Liver (tissue), 3 donors: ENCODE measurements around the gene CLMN.

Source experiments
- EGR1 ChIP-seq, 2 donors: IDR thresholded peaks; 2 replicates each; pipeline ENCODE4 v1.6.1; 2016 to 2018; ENCODE audit warnings: antibody characterized with exemption in 2 of 2, low read depth in 2 of 2
- FOXA1 ChIP-seq: IDR thresholded peaks from 2 replicates; pipeline ENCODE4 v1.6.1; 2016; ENCODE audit warnings: antibody characterized with exemption
- FOXA2 ChIP-seq: IDR thresholded peaks from 2 replicates; pipeline ENCODE4 v1.6.1; 2016; ENCODE audit warnings: antibody characterized with exemption
- GABPA ChIP-seq, 2 donors: IDR thresholded peaks in 1 of 2; conservative IDR thresholded peaks in 1 of 2; 2 replicates each; pipeline ENCODE4 v1.6.1; 2016; ENCODE audit warnings: antibody characterized with exemption in 2 of 2, mild to moderate bottlenecking in 1 of 2, moderate library complexity in 1 of 2
- HNF4G ChIP-seq: IDR thresholded peaks from 2 replicates; pipeline ENCODE4 v1.6.1; 2016; ENCODE audit warnings: antibody characterized with exemption
- RAD21 ChIP-seq, 2 donors: IDR thresholded peaks; 2 replicates each; pipeline ENCODE4 v1.6.1; 2016; ENCODE audit warnings: antibody characterized with exemption in 2 of 2, mild to moderate bottlenecking in 2 of 2
- TAF1 ChIP-seq: conservative IDR thresholded peaks from 2 replicates; pipeline ENCODE4 v1.6.1; 2016; ENCODE audit warnings: antibody characterized with exemption, mild to moderate bottlenecking
- YY1 ChIP-seq: IDR thresholded peaks from 2 replicates; pipeline ENCODE4 v1.6.1; 2016; ENCODE audit warnings: antibody characterized with exemption, mild to moderate bottlenecking
- TF ChIP-seq, protein P1 (sequence below): fragments of 150-350 bp; IDR thresholded peaks from 2 replicates; pipeline ENCODE4 v1.5.1; 2017; ENCODE audit warnings: improper control_type of control experiment, low read depth, low read length; ENCODE audit not compliant: missing input control
- TF ChIP-seq, protein P2 (sequence below): IDR thresholded peaks from 2 replicates; pipeline ENCODE4 v1.6.1; 2016; ENCODE audit warnings: antibody characterized with exemption
- TF ChIP-seq, protein P3 (sequence below): IDR thresholded peaks from 2 replicates; pipeline ENCODE4 v1.6.1; 2016; ENCODE audit warnings: antibody characterized with exemption
- TF ChIP-seq, protein P4 (sequence below): IDR thresholded peaks from 2 replicates; pipeline ENCODE4 v1.6.1; 2016; ENCODE audit warnings: antibody characterized with exemption, mild to moderate bottlenecking
- donor health status: healthy.
- donor health status: healthy.

- TF ChIP-seq, protein P1, sequence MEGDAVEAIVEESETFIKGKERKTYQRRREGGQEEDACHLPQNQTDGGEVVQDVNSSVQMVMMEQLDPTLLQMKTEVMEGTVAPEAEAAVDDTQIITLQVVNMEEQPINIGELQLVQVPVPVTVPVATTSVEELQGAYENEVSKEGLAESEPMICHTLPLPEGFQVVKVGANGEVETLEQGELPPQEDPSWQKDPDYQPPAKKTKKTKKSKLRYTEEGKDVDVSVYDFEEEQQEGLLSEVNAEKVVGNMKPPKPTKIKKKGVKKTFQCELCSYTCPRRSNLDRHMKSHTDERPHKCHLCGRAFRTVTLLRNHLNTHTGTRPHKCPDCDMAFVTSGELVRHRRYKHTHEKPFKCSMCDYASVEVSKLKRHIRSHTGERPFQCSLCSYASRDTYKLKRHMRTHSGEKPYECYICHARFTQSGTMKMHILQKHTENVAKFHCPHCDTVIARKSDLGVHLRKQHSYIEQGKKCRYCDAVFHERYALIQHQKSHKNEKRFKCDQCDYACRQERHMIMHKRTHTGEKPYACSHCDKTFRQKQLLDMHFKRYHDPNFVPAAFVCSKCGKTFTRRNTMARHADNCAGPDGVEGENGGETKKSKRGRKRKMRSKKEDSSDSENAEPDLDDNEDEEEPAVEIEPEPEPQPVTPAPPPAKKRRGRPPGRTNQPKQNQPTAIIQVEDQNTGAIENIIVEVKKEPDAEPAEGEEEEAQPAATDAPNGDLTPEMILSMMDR, result no peak
- TF ChIP-seq TAF1 (no peak), YY1 (no peak), RAD21 (IDR thresholded peaks at IDR 0.05) (no peak), GABPA (IDR thresholded peaks at IDR 0.05 in 1 of 2, conservative IDR thresholded peaks at IDR 0.05 in 1 of 2) (no peak), FOXA2 (no peak), FOXA1 (no peak), EGR1 (IDR thresholded peaks at IDR 0.05; ENCODE audit: low read depth in 2 of 2) (no peak), HNF4G (no peak)
- TF ChIP-seq, protein P2, sequence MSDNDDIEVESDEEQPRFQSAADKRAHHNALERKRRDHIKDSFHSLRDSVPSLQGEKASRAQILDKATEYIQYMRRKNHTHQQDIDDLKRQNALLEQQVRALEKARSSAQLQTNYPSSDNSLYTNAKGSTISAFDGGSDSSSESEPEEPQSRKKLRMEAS, result no peak
- TF ChIP-seq, protein P3, sequence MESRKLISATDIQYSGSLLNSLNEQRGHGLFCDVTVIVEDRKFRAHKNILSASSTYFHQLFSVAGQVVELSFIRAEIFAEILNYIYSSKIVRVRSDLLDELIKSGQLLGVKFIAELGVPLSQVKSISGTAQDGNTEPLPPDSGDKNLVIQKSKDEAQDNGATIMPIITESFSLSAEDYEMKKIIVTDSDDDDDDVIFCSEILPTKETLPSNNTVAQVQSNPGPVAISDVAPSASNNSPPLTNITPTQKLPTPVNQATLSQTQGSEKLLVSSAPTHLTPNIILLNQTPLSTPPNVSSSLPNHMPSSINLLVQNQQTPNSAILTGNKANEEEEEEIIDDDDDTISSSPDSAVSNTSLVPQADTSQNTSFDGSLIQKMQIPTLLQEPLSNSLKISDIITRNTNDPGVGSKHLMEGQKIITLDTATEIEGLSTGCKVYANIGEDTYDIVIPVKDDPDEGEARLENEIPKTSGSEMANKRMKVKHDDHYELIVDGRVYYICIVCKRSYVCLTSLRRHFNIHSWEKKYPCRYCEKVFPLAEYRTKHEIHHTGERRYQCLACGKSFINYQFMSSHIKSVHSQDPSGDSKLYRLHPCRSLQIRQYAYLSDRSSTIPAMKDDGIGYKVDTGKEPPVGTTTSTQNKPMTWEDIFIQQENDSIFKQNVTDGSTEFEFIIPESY, result no peak
- TF ChIP-seq, protein P4, sequence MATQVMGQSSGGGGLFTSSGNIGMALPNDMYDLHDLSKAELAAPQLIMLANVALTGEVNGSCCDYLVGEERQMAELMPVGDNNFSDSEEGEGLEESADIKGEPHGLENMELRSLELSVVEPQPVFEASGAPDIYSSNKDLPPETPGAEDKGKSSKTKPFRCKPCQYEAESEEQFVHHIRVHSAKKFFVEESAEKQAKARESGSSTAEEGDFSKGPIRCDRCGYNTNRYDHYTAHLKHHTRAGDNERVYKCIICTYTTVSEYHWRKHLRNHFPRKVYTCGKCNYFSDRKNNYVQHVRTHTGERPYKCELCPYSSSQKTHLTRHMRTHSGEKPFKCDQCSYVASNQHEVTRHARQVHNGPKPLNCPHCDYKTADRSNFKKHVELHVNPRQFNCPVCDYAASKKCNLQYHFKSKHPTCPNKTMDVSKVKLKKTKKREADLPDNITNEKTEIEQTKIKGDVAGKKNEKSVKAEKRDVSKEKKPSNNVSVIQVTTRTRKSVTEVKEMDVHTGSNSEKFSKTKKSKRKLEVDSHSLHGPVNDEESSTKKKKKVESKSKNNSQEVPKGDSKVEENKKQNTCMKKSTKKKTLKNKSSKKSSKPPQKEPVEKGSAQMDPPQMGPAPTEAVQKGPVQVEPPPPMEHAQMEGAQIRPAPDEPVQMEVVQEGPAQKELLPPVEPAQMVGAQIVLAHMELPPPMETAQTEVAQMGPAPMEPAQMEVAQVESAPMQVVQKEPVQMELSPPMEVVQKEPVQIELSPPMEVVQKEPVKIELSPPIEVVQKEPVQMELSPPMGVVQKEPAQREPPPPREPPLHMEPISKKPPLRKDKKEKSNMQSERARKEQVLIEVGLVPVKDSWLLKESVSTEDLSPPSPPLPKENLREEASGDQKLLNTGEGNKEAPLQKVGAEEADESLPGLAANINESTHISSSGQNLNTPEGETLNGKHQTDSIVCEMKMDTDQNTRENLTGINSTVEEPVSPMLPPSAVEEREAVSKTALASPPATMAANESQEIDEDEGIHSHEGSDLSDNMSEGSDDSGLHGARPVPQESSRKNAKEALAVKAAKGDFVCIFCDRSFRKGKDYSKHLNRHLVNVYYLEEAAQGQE, result no peak
These were observed 112.1 kb downstream of the CLMN start for GRCh38 chr14:95207475-95208233.
